ENCODE results near the gene COQ7.

DNA sequence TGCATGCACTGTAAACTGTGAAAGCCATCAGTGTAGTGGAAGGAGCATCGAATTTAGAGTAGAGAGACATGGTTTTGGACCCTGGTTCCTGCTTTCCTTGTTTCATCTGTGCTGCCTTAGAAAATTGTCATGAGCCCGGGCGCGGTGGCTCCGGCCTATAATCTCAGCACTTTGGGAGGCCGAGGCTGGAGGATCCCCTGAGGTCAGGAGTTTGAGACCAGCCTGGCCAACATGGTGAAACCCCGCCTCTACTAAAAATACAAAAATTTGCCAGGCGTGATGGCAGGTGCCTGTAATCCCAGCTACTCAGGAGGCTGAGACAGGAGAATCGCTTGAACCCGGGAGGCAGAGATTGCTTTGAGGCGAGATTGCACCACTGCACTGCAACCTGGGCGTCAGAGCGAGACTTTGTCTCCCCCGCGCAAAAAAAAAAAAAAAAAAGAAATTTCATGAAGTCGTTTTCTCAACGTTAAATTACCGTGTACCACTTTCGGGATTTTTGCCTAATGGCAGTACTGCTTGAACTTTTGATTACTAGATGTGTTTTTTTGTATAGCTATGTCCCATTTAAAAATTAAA lies 912 bp downstream of the COQ7 start:
- TF ChIP-seq, protein P1, sequence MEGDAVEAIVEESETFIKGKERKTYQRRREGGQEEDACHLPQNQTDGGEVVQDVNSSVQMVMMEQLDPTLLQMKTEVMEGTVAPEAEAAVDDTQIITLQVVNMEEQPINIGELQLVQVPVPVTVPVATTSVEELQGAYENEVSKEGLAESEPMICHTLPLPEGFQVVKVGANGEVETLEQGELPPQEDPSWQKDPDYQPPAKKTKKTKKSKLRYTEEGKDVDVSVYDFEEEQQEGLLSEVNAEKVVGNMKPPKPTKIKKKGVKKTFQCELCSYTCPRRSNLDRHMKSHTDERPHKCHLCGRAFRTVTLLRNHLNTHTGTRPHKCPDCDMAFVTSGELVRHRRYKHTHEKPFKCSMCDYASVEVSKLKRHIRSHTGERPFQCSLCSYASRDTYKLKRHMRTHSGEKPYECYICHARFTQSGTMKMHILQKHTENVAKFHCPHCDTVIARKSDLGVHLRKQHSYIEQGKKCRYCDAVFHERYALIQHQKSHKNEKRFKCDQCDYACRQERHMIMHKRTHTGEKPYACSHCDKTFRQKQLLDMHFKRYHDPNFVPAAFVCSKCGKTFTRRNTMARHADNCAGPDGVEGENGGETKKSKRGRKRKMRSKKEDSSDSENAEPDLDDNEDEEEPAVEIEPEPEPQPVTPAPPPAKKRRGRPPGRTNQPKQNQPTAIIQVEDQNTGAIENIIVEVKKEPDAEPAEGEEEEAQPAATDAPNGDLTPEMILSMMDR (IDR thresholded peaks at IDR 0.05) = no peak
- TF ChIP-seq POLR2A (IDR thresholded peaks at IDR 0.05) = no peak
- no peak for TF ChIP-seq EP300 (IDR thresholded peaks at IDR 0.05)

Measured in tibial nerve (tissue), 4 donors.